GM12874 (cell line): Measurements from ENCODE around the gene RRH.

ENCODE experiments used
- TF ChIP-seq, protein P1 (sequence below): IDR thresholded peaks from 2 replicates; pipeline ENCODE4 v1.5.1; 2011; ENCODE audit warnings: low read depth, mild to moderate bottlenecking, control low read depth, low read length, moderate library complexity; ENCODE audit not compliant: insufficient read depth

Gene RRH

DNA sequence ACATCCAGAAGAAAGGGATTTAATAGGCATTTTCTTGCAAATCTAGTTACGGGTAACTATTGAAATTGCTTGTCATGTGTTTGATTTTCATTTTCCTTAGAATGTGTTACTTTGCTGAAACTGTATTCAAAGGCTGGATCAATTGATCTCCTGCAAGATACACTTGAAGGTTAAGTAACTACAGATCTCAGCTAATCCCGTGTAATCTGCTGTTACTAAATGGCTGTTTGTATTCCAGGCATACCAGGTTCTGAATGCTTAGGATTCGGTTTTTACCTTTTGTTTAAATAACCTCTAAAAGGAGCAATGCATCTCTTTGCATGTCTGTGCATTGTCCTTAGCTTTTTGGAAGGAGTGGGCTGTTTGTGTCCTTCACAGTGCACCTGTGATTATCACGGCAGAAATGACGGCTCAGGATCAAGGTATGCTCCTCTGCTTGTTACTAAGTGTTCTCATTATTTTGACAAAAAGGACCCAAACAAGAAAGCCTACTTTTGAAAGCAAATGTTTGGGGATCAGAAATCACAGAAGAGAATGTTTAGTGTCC, 20.2 kb downstream of the RRH start, which contains the start of gene LRIT3:
Gene LRIT3, plus strand, starts transcription at position 212 of the 547 bp plus-strand sequence. Its CDS starts 95 bp downstream, at position 307.
- TF ChIP-seq, protein P1, sequence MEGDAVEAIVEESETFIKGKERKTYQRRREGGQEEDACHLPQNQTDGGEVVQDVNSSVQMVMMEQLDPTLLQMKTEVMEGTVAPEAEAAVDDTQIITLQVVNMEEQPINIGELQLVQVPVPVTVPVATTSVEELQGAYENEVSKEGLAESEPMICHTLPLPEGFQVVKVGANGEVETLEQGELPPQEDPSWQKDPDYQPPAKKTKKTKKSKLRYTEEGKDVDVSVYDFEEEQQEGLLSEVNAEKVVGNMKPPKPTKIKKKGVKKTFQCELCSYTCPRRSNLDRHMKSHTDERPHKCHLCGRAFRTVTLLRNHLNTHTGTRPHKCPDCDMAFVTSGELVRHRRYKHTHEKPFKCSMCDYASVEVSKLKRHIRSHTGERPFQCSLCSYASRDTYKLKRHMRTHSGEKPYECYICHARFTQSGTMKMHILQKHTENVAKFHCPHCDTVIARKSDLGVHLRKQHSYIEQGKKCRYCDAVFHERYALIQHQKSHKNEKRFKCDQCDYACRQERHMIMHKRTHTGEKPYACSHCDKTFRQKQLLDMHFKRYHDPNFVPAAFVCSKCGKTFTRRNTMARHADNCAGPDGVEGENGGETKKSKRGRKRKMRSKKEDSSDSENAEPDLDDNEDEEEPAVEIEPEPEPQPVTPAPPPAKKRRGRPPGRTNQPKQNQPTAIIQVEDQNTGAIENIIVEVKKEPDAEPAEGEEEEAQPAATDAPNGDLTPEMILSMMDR: no peak

DNA sequence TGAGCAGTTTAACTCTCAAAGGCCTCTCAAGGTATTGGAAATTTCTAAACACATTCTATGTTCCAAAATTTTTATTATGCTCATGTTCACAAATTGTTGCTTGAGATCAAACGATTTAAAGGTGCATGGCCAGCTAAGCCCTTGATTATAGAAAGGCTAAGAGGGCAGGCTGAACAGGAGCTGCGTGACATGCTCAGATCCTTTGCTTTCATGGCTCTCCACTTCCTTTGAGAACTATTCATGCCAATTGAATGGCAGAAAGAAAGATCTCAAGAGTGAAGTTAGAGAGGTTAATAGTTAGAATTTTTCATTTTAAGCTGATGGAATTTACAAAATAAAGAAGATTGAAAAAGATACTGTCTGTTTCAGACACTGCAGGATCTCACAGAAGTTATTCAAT, 20.7 kb downstream of the RRH start:
- TF ChIP-seq, protein P1: no peak

DNA sequence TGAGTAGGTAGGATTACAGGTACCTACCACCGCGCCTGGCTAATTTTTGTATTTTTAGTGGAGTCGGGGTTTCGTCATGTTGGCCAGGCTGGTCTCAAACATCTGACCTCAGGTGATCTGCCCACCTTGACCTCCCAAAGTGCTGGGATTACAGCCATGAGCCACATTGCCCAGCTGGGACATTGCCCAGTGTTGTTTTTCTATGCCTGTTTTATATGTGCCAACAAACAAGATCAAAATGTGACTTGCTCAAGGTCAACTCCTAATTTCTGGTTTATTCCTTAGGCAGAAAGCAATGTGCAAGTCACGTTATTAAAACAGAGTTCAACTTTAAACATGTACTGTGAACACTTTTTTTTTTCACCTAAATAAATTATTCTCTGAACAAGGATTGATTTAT, 22.8 kb downstream of the RRH start:
- TF ChIP-seq, protein P1: no peak

DNA sequence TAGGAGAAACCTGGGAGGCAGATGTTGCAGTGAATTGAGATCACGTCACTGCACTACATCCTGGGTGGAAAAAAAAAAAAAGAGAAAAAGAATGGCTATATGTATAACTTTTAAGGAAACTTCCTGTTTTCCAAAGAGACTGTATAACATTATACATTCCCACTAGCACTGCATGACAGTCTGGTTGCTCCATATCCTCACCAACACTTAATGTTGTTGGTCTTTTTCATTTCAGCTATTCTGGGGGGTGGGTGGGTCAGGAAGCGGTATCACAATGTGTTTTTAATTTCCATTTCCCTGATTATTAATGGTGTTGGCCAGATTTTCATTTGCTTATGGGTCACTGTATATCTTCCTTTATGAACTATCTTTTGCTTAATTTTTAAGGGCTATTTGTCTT, 33.5 kb downstream of the RRH start:
- TF ChIP-seq, protein P1: no peak

DNA sequence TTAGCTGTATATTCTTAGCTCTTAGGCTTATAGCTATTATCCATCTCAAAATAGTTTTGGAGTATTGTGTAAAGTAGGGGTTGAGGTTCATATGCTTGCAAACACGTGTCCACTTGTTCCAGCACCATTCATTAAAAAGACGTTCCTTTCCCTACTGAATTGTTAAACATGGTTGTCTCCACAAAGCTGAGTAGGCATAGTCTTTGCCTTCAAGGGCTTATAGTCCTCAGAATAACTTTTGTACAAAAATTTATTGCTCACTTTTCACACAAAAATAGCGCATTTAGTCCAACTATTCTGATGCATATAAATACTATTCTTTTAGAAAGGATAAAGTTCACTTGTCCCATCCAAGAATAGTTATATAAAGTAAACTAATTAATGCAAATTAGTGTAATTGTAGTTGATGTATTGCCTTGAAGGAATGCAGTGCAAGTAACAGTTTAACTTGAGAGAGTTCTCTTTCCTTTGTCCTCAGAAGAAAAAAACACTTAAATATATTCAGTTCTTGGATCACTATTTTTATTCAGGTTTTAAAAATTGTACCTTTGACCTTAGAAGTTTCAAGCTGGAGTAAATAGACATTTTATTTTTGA, 34.2 kb downstream of the RRH start:
- TF ChIP-seq, protein P1: no peak

DNA sequence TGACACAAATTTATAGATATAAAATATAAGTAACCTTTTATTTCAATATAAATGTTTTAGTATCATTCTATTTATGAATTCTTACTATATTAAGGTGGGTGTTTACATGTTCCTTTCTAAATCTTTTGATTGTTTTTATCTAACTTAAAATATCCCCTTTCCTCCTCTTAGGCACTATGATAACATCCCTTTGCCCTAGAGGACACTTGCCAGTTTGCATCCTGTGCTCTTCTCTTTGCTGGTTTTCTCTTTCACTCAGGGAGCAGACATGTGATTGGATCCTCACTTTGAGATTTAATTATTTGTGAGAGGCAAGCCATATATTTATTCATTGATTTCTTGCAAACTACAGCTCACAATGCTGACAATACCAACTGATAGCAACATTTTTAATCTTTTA, 36.4 kb downstream of the RRH start:
- TF ChIP-seq, protein P1: no peak

DNA sequence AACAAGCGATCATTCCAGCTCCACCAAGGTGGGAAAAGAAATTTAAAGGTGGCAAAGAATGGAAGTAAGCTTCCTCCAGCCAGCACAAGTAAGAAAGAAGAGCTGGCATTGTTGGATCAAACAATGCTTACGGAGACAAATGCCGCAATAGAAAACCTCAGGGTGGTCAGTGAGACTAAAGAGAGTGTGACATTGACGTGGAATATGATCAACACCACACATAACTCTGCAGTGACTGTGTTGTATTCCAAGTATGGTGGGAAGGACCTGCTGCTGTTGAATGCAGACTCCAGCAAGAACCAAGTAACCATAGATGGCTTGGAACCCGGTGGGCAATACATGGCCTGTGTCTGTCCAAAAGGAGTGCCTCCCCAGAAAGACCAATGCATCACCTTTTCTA, 42.3 kb downstream of the RRH start:
- TF ChIP-seq, protein P1: no peak

DNA sequence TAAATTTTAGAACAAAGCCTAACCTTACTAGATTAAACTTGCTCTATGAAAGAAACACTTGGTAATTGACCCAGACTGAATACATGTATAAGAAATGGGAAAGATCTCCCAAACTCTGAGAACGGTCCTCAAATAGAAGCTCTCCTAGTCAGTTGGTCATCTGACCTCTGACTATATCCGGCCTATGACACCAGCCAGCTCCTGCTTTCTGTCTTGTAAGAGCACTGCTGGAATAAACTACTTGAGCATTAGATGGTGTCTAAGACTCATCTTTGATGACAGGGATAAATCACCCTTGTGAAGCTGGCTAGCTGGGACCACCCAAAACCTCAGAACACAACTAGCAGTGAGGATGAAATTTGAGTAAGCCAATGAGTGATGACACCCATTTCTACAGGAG, 44.3 kb downstream of the RRH start:
- TF ChIP-seq, protein P1: no peak
